Measurements from ENCODE around the gene ANXA6.

The ANXA6 gene

GRCh38 chr5:151060742-151061141, 96.8 kb downstream of the ANXA6 start:
- no peak for DNase-seq

GRCh38 chr5:151058891-151059489, 98.6 kb downstream of the ANXA6 start:
- DNase-seq: no peak

- DNase-seq: no peak
Observed at GRCh38 chr5:151058301-151058700, 99.3 kb downstream of the ANXA6 start.

DNA sequence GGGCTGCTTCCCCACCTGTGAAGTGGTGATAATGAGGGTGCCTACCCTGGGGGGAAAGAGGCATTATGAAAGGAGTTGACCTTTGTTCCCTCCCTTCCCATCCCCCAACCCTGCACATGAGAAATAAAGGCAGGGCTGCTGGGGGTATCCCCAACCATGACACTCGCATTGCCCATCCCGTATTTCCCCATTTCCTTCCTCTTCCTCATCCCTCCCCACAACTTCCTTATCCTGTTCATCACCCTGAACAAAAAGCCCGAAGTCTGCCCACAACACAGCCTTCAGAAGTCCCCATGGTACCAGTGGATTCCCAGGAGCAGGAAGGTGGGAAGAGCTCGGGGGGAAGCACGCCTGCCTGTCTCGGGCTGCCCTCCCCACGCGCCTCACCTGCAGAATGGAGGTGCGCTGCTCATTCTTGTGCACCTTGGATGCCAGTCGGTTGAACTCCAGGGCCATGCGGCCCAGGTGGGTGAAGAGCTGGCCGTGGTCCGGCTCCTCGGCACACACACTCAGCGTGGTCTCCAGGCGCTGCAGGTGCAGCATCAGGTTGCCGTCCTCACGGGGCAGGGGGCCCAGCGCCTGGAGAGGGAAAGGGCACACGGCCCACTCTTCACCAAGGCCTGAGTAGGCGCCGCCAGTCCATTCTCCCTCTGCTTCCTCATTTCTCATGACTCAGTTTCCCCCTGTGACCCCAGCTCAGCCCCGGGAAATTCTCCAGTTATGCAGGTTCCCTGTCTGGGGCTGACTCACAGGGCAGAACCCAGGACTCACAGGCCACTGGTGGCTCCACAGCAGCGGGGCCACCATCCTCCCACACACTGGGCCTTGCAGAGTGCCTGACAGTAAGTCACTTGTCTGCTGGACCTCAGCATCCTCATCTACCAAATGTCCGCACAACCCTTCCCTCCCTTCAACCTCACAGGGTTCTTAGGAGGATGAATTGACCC, 100.9 kb downstream of the ANXA6 start:
- DNase-seq: no peak

DNA sequence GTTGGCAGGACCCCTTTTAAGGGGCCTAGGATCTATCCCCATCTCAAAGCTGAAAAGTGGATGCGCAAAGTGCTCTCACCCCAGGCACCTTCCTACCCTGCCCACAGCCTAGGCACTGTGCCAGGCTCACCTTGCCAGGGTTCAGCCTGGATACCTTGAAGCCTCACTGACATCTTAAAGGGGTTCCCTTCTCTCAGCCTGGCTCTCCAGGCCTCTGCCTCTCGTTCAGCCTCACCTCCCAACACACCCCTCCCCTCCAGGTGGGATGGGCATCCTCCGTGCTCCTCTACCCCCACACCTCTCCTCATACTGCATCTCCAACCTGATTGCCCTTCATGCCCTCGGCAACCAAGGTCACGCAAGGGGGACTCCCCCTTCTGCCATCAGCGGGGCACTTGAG, 102.2 kb downstream of the ANXA6 start:
- no peak for DNase-seq

- no peak for DNase-seq
Observed at GRCh38 chr5:151054709-151055108, 102.9 kb downstream of the ANXA6 start.

DNA sequence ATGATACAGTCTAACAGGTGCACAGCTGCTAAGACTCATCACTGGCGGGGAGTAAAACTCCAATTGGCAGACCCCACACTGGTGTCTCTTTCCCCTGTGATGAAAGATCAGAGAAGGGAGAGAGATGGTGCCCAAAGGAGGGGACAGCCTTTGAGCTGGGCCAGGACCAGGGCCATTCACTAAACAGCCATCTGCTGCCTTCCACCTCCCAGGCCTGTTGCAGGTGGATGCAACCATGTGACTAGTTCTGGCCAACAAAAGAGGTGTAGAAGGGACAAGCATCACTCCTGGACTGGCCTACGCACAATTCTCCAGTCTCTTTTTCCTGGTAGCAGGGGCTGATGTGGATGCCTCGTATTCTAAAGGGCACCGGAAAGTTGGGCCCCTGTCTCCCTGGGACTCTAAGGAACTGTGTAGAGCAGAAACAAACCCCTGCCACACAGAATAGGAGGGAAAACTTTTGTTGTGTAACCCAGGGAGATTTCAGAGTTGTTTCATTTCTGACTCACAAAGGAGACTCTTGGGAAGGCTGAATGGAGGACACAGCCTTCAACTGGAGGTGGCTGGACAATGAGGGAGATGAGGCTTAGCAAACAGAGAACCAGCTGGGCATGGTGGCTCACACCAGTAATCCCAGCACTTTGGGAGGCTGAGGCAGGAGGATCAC, 103.7 kb downstream of the ANXA6 start:
- DNase-seq: no peak

DNA sequence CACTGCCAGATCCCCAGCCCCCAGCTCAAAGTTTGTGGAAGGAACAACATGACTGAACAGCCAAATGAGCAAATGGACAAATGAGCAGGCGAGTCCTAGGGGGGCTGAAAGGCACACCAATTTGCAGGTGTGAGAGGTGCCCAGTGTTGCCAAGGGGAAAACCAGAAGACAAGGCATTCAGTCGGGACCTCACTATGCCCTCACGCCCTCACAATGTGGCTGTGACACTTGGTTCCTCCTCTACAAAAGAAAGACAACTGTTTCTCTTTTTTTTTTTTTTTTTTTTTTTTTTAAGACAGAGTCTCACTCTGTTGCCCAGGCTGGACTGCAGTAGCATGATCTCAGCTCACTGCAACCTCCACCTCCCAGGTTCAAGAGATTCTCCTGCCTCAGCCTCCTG, 104.7 kb downstream of the ANXA6 start:
- DNase-seq: no peak

DNA sequence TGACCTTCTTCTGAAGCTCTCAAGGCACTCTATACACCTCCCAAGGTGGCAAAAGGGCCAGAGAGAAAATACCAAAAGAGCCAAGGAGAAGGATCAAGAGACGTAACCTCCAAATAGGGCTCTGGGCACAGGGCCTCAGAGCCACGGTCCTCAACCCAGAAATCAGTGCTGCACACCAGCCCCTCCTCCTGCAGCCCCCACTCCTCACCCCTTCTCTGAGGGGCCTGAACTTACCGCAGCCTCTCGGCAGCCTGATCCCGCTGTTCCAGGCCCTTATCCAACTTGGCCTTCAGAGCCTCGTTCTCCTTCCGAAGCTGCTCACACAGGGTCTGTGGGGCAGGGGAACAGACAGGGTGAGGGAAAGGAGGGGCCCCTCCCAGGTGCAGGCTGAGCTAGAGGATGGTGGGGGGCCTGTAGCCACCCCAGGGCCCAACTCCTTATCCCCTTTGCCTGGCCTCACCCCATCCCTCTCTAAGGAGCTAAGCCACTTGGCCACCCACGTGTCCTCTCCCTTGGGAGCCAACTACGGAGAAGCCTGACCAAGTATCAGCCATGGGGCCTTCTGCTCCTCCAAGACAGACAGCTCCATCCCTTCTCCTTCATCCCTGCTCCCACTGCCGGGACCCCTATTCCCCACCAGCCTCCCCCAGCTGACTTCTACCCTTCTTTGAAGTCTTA, 105.5 kb downstream of the ANXA6 start:
- DNase-seq: no peak

GRCh38 chr5:151051066-151051930, 106.3 kb downstream of the ANXA6 start:
- DNase-seq: peak; percentile 22 to 62 (median 36)

Data from activated naive CD4-positive, alpha-beta T cell (primary cell).